Uterus (tissue), 4 donors: Measurements from ENCODE around the gene RUNX1. TPM values are rescaled to one million over a fixed set of nuclear protein-coding genes. Genes with fewer than 3 reads are reported as not detected.

Source experiments
- DNase-seq, 2 donors: peaks; one replicate each; pipeline ENCODE4 v3.0.0-alpha.2; 2019 to 2020
- H3K27ac ChIP-seq, 2 donors: fragments of 200-600 bp; sonication (generic); 1 replicate in 1 of 2; 2 replicates in 1 of 2; pipeline ENCODE4 v1.5.1; 2016 to 2018
- H3K27me3 ChIP-seq, 2 donors: fragments of 200-600 bp; sonication (generic); one replicate each; pipeline ENCODE4 v1.5.1; 2018 to 2019; ENCODE audit warnings: control low read depth in 1 of 2
- H3K36me3 ChIP-seq, 2 donors: fragments of 200-600 bp; sonication (generic); one replicate each; pipeline ENCODE4 v1.5.1; 2019; ENCODE audit warnings: control low read depth in 1 of 2
- H3K4me1 ChIP-seq, 2 donors: fragments of 200-600 bp; sonication (generic); one replicate each; pipeline ENCODE4 v1.5.1; 2018 to 2019; ENCODE audit warnings: control low read depth in 1 of 2
- H3K4me3 ChIP-seq, 2 donors: fragments of 200-600 bp; sonication (generic); 1 replicate in 1 of 2; 2 replicates in 1 of 2; pipeline ENCODE4 v1.5.1; 2018 to 2019; ENCODE audit warnings: mild to moderate bottlenecking in 1 of 2
- H3K9me3 ChIP-seq, 2 donors: fragments of 200-600 bp; sonication (generic); one replicate each; pipeline ENCODE4 v1.5.1; 2019; ENCODE audit warnings: control low read depth in 1 of 2
- CTCF ChIP-seq, 4 experiments: fragments of 200-600 bp in 2 of 4; fragments of 450-650 bp in 2 of 4; sonication (generic) in 2 of 4; IDR thresholded peaks; one replicate each; pipeline ENCODE4 v1.5.1; 2016 to 2019; ENCODE audit warnings: antibody characterized with exemption in 4 of 4, mild to moderate bottlenecking in 2 of 4, moderate library complexity in 1 of 4
- POLR2A ChIP-seq, 2 donors: fragments of 450-650 bp; IDR thresholded peaks; one replicate each; pipeline ENCODE4 v1.6.1; 2016; ENCODE audit warnings: antibody characterized with exemption in 2 of 2, mild to moderate bottlenecking in 1 of 2, moderate library complexity in 1 of 2
- intact Hi-C: fragments of 100-400 bp; cut with DNase I; formaldehyde crosslinking; loops from one replicate; pipeline ENCODE4 v1.15.1; 2023; ENCODE audit warnings: low total_unique reads
- total RNA-seq, 4 donors: library from RNA; depleted of rRNA in 3 of 4; stranded (reverse); fragments of >200 nt in 3 of 4; gene quantifications; one replicate each; pipeline versions ENCODE4 v1.1.0 to v1.2.4, GENCODE V29; 2014 to 2023
- donor health status: DM: yes; HTN: yes; CAD: no.

The RUNX1 gene
- total RNA-seq, 4 donors from 2014 or later = under 0.01 to 13.2 (median 8.7) TPM

- intact Hi-C loops = no loop called here
- Histone ChIP-seq H3K27ac (no peak overlapping the region), H3K4me3 (no peak overlapping the region), H3K36me3 (no peaks in the 10 kb centered on the region), H3K27me3 (no peaks in the 10 kb centered on the region), H3K4me1 (no peaks in the 10 kb centered on the region), H3K9me3 (no peaks in the 10 kb centered on the region)
- DNase-seq = no peak
- TF ChIP-seq CTCF (IDR thresholded peaks at IDR 0.05) = no peak
- no peak for TF ChIP-seq POLR2A (IDR thresholded peaks at IDR 0.05)
These were observed 287.3 kb downstream of the RUNX1 start for GRCh38 chr21:34761758-34762330.

GRCh38 chr21:34754690-34755647 is 294.1 kb downstream of the RUNX1 start:
- TF ChIP-seq POLR2A (IDR thresholded peaks at IDR 0.05) (no peak), CTCF (IDR thresholded peaks at IDR 0.05) (no peak)
- H3K27me3 ChIP-seq = no peaks in the 10 kb centered on the region
- H3K9me3 ChIP-seq = no peaks in the 10 kb centered on the region
- no peak overlapping the region for H3K4me3 ChIP-seq
- H3K27ac ChIP-seq = no peak overlapping the region
- no peaks in the 10 kb centered on the region for H3K4me1 ChIP-seq
- intact Hi-C loops = no loop called here
- no peaks in the 10 kb centered on the region for H3K36me3 ChIP-seq
- no peak for DNase-seq

GRCh38 chr21:34748862-34749261 is 300.2 kb downstream of the RUNX1 start:
- intact Hi-C loops = no loop called here
- TF ChIP-seq POLR2A (IDR thresholded peaks at IDR 0.05) (no peak), CTCF (IDR thresholded peaks at IDR 0.05) (no peak)
- H3K36me3 ChIP-seq = no peaks in the 10 kb centered on the region
- H3K4me3 ChIP-seq = no peak overlapping the region
- H3K4me1 ChIP-seq = no peaks in the 10 kb centered on the region
- no peak for DNase-seq
- no peaks in the 10 kb centered on the region for H3K27me3 ChIP-seq
- no peaks in the 10 kb centered on the region for H3K9me3 ChIP-seq
- H3K27ac ChIP-seq = no peak overlapping the region

- no peak overlapping the region for H3K27ac ChIP-seq
- DNase-seq = peak; percentile 36 to 50
- no peak for TF ChIP-seq POLR2A (IDR thresholded peaks at IDR 0.05)
- TF ChIP-seq CTCF (IDR thresholded peaks at IDR 0.05) = peak; percentile 77 to 79 (median 78)
- no peaks in the 10 kb centered on the region for H3K36me3 ChIP-seq
- no peaks in the 10 kb centered on the region for H3K4me1 ChIP-seq
- H3K27me3 ChIP-seq = no peaks in the 10 kb centered on the region
- no peaks in the 10 kb centered on the region for H3K9me3 ChIP-seq
- H3K4me3 ChIP-seq = no peak overlapping the region
- intact Hi-C loops = no loop called here
These were observed 303.4 kb downstream of the RUNX1 start for GRCh38 chr21:34745557-34746255.
